NT2/D1 (cell line): ENCODE results near the gene RFESD.

Experiments
- YY1 ChIP-seq: IDR thresholded peaks from 2 replicates; pipeline ENCODE4 v1.6.1; 2011; ENCODE audit not compliant: insufficient read length, insufficient read depth
- ZNF274 ChIP-seq: IDR thresholded peaks from 2 replicates; pipeline ENCODE4 v1.6.1; 2011; ENCODE audit warnings: mild to moderate bottlenecking, low read depth, low read length

DNA sequence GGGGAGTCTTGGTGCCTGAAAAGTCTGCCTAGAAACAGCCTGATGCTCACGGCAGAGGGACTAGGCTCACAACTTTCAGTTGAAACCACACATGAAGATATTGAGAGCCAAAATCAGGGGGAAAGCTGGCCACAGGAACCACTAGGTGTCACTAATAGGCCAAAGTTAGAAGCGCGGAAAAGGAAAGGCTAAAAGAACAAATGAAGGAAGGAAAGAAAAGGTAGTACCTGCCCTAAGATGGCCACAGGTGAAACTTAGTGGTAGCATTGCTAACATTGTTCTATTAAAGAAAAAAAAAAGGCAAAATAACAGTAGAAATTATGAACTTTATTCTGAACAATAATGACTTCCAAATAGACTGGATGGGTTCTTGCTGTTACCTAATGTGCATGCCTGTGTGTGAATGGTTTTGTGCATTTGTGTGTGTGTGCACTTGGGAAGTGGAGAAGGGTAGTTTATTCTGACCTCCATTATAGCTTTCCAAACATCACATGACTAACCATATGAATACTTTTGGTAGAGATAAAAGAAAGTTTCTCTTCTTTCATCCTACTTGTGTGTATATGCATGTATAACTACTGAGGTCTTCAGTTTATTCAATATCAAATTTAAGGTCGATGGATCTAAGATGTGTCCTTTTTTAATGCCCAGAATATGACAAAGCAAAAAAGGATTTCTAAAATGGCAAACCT is 2.1 kb upstream of the RFESD start:
- TF ChIP-seq ZNF274 = no peak
- TF ChIP-seq YY1 = no peak
